HG03108 (cell line): ENCODE measurements around the gene TSPYL6.
"Not testable (repeated sequence)": the region's sequence is repeated elsewhere in the genome, so short reads cannot be mapped to it uniquely, and the experiment has no call there.

Experiments
- ATAC-seq: cut with Tn5 transposase; IDR thresholded peaks from one replicate; pipeline ENCODE4 v1.9.1; 2021; ENCODE audit warnings: moderate library complexity; ENCODE audit not compliant: unreplicated experiment

The TSPYL6 gene

DNA sequence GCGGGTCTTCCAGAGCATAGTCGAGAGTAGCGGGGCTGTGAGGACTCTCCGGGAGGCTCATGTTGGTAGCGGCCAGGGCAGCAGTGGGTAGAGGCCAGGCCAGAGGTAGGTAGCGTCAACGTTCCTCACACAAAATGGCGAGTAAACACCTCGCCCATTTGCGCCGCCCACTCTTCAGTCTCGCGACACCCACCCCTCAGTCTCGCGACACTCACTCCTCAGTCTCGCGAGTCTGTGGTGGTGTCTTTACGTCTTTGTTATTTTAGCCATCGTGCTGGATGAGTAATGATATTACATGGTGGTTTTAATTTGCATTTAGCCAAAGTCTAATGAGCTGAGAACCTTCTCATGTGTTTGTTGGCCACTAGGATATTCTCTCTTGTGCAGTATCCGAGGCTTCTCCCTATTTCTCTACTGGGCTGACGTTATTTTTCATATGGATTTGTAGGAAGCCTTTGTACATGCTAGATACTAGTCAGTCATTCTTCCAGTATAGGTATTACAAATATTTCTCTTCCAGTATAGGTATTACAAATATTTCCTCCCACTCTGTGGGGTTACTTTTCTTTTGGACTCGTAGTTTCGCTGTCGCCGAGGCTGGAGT, at the start of gene TSPYL6:
TSPYL6 (minus strand) TSS at position 139 of the 604 bp plus-strand sequence; CDS start at position 61, 78 bp downstream.
- no peak for ATAC-seq

DNA sequence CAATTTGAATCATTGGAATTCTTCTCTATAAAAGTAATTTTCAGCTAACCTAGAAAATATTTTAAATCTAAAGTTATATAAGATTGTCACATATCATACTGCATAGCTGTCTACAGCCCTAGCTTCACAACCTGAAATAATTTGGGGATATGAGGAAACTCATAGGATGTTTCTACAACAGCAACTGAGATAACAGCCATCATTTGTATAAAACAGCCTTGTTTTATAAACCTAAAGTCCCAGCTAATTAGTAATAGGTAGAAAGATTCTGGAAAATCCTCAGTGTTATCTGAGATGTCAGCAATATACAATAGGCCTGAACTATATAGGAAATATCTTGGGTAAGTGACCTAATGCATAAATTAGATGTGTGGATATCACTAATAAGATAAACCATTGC, 47.6 kb upstream of the TSPYL6 start:
- no peak for ATAC-seq

DNA sequence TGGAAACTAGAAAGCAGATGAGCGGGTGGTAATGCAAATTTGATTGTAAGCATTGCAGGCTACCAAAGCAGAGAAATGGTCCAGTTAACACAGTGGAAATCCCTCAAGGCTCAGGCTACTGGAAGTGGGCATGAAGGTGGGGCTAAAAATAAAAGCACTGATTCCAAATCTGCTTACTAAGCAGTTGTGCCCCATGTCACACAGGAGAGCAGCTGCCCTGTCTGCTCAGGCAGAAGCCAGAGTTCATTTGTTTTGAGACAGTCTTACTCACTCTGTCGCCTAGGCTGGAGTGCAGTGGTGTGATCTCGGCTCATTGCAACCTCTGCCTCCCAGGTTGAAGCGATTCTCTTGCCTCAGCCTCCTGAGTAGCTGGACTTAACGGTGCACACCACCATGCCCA, 42.5 kb upstream of the TSPYL6 start:
- no peak for ATAC-seq

- no peak for ATAC-seq
Measured at GRCh38 chr2:54295911-54296310, 39.9 kb upstream of the TSPYL6 start.

- not testable (repeated sequence) for ATAC-seq
Measured at GRCh38 chr2:54294665-54295064, 38.6 kb upstream of the TSPYL6 start.

- no peak for ATAC-seq
Measured at GRCh38 chr2:54290356-54291025, 34.5 kb upstream of the TSPYL6 start.

GRCh38 chr2:54289917-54290316, 33.9 kb upstream of the TSPYL6 start:
- no peak for ATAC-seq

- no peak for ATAC-seq
Measured at GRCh38 chr2:54287532-54287931, 31.5 kb upstream of the TSPYL6 start.

DNA sequence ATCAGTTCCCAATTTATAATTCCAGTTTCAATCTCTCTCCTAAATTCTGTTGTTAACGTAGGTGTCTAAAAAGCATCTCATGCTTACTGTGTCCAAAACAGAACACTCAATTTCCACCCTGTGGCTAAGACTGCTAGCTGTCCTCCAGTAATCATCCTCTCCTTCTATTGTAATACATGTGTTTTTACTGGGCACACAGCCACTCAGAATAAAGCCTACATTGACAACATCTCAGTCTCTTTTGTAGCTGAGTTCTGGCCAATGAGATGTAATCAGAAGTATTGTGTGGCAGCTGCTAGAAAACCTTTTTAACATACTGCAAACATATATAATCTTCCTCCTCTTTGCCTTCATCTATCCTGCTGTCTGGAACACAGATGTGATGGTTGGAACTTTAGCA, 29.4 kb upstream of the TSPYL6 start:
- ATAC-seq = no peak

- ATAC-seq = no peak
Measured at GRCh38 chr2:54284826-54285225, 28.8 kb upstream of the TSPYL6 start.

DNA sequence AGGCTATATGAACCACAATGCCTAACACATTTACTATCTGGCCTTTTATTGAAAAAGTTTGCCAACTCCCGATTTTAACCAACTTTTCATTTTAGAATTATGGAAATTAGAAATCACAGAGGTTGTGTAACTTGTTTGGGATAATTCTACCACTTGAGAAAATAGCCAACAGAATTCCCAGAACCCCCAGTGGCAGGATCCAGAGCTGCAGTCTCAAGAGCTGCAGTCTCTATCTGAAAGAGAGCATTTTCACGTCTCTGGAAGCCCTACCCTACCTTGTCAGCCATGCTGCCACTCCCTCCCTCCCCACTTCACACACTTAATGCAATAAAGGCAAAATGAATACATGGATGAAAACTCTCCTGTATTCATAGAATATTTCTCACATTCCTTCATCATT, 23.4 kb upstream of the TSPYL6 start:
- ATAC-seq = no peak

- no peak for ATAC-seq
Measured at GRCh38 chr2:54275541-54275940, 19.5 kb upstream of the TSPYL6 start.

- no peak for ATAC-seq
Measured at GRCh38 chr2:54274781-54275242, 18.8 kb upstream of the TSPYL6 start.

DNA sequence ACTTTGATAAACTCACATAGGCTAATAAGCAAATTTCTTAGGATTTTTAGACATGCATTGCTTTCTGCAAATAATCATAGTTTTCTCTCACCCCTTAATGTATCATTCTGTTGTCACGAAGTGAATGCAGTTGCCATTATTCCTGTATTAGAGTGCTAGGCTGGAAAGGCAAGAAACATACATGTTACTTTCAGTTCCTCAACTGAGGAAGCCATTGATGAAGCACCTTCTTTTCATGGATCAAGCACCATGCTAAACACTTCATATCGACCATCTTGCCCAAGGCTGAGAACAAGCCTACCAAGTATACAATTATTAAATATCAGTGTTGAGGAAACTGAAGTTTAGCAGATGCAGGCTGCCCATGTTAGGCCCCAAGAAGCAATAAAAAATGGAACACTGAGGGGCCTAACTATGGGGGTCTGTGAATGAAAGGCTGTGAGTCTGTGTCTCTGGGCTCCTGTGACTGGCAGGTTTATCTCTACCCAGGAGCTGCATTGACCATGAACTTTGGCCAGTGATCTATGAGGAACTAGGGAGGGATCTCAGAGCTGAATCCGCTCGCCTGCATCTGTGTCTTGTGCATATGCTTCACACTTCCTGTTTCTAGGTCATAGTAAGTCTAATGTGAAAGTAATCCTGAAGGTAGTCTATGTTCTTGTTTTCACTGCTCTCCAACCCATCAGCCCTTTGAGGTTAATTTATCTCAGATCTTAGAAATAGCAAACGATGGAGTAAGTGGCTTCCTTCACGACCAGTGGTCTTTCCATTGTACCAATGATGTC, 16.0 kb upstream of the TSPYL6 start:
- peak; percentile 80 for ATAC-seq

GRCh38 chr2:54271189-54271588, 15.2 kb upstream of the TSPYL6 start:
- no peak for ATAC-seq

- ATAC-seq = no peak
Measured at GRCh38 chr2:54267577-54267976, 11.5 kb upstream of the TSPYL6 start.

- not testable (repeated sequence) for ATAC-seq
Measured at GRCh38 chr2:54265081-54265480, 9.1 kb upstream of the TSPYL6 start.

- ATAC-seq = no peak
Measured at GRCh38 chr2:54262015-54262765, 6.2 kb upstream of the TSPYL6 start.

GRCh38 chr2:54261537-54261936, 5.5 kb upstream of the TSPYL6 start:
- no peak for ATAC-seq

- ATAC-seq = no peak
Measured at GRCh38 chr2:54260241-54260595, 4.2 kb upstream of the TSPYL6 start.
